GM12872 (cell line): ENCODE results near the gene RGS7.

Experiments used
- CTCF ChIP-seq: IDR thresholded peaks from 3 replicates; pipeline ENCODE4 v1.5.1; 2011; ENCODE audit warnings: low read depth, mild to moderate bottlenecking, low read length, moderate library complexity; ENCODE audit not compliant: insufficient read depth

The RGS7 gene

GRCh38 chr1:241310451-241310850 lies 46.6 kb downstream of the RGS7 start:
- no peak for TF ChIP-seq CTCF

DNA sequence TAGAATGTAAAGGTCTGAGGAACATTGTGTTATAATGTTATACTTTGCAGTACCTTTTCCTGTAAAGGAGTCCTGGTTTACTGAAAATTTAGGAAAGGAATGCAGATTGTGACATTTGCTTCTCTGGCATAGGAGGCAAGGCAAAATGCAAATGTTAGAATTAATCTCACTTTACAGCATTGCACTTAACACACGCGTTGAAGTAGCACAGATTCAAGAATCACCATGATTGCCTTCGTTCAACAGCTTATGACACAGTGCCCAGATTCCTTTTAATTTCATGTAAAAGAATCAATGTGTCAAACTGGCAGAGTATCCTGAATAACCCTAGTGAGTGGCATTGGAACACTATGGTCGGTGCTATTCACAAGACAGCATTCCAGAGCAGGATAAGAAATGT lies 47.4 kb downstream of the RGS7 start:
- no peak for TF ChIP-seq CTCF

DNA sequence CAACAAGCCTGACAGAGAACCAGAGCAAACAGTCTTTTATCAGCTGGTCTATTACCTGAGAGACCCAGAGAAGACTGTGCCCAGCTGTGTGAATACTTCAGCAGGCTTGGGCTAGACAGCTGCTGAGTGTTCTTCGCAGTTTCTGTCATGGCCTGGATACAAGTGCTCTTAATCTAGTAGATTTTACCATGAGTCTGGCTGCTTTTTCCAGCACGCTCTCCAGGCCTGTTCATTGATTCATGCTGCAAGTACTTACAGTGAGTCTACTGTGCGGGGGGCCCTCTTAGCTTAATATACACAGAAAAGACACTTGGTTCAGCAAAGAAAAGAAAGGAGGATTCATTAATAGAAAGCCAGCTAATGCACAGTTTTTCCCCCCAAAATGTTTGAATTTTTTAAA lies 48.5 kb downstream of the RGS7 start:
- no peak for TF ChIP-seq CTCF

GRCh38 chr1:241308011-241308410 lies 49.0 kb downstream of the RGS7 start:
- no peak for TF ChIP-seq CTCF

DNA sequence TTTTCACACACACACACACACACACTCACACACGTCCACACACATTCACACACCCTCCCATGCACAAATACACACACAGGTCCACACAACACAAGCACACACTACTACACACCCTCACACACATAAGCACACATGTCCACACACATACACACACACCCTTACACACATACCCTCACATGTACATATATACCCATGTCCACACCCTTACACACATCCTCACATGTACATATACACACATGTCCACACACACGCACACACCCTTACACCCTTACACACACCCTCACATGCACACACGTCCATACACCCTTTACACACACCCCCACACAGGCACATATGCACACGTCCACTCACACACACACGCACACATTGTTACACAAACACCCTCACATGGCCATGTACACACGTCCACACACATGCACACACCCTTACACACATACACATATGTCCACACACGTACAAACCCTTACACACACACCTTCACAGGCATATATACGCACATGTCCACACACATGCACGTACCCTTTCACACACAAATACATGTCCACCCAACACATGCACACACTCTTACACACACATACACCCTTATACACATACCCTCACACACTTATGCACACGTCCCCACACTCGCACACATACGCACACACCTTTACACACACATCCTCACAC lies 50.7 kb downstream of the RGS7 start:
- TF ChIP-seq CTCF: no peak

DNA sequence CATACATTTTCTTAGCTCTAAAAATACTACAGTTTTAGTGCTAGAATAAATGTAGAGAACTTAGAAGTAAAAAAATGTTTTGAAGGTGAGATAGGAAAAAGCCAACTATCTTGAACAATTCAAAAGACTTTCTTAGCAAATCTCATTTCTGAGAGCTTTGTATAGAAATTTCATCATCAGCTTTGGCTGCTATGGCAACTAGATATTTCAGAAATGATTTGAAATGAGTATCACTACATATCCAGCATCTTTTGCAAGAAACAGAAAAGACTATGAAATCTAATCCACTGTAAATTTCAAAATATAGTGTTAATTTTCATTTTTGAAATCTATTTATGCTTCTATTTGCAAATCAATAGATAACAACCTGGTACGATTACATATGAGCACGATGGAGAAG lies 57.7 kb downstream of the RGS7 start:
- no peak for TF ChIP-seq CTCF

DNA sequence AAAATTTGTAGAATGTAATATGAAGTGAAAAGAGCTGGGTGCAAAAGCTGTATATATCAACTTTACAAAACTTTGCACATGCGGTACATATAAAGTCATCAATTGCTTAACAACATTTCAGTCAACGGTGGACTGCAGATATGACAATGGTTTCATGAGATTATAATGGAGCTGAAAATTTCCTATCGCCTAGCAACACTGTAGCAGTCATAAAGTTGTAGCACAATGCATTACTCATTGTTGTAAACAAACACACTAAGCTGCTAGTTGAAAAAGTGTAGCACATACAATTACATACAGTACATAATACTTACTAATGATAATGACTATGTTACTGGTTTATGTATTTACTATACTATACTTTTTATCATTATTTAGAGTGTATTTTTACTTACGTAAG lies 64.0 kb downstream of the RGS7 start:
- no peak for TF ChIP-seq CTCF
